ENCODE data around the gene UBE2L6.

UBE2L6 gene

DNA sequence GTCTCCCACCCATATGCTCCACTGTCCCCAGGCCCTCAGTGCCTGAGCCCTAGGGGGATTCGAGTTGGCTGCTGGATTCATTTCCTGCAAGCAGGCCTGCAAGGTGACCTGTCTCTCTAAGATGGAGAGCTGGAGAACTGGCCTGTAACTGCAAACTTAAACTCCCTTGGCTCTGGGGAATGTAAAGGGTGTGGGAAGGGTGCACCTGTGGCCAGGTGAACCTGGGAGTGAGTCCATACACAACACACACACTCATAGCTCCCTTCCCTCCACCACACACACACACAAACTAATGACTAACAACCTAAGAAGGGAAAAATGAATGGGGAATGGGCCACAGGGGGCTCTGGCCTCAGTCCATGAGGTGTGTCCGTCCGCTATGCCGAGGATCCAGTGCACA, 15.5 kb downstream of the UBE2L6 start:
- TF ChIP-seq GATA3 (IDR thresholded peaks at IDR 0.05; ENCODE audit: low read depth, low read length) (no peak), GATA2 (IDR thresholded peaks at IDR 0.05; ENCODE audit: low read depth, low read length) (no peak)

DNA sequence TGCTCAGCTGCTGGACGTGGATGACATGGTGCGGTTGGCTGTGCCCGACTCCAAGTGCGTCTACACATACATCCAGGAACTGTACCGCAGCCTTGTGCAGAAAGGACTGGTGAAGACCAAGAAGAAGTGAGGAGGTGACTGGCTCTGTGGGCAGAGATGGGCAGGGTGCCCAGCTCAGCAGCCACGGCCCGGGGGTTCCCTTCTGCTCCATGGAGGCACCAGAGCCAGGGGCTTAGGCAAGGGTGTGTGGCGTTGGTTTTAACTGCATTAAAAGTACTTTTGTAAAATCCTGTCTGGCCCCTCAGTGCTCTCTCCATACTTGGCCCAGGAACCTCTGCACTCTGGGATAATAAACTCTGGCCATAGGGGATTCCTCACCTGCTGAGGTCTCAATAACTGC, 17.5 kb downstream of the UBE2L6 start:
- no peak for TF ChIP-seq GATA3 (IDR thresholded peaks at IDR 0.05; ENCODE audit: low read depth, low read length)
- no peak for TF ChIP-seq GATA2 (IDR thresholded peaks at IDR 0.05; ENCODE audit: low read depth, low read length)

DNA sequence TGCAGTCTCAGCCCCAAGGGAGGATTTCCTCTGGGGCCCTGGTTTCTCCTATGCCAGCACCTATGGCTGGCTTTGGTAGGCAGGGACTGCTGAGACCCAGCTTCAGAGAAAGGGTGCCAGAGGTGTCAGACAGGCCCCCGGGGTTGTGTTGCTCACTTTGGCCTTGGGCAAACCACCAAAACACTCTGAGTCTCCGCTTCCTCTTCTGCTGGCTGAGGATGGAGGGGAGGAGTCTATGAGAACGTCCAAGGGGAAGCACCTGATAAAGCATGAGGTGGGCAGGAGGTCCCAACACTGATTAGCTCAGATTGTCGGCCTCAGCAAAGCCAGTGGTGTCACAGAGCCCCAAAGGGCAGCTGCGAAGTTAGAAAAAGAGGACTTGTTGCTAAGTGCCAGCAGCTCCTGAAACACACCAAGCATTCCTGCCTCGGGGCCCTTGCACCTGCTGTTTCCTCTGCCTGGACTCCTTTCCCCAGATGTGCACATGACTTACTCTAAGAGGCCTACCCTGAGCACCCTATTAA, 19.6 kb downstream of the UBE2L6 start:
- TF ChIP-seq GATA2 (IDR thresholded peaks at IDR 0.05; ENCODE audit: low read depth, low read length) = no peak
- TF ChIP-seq GATA3 (IDR thresholded peaks at IDR 0.05; ENCODE audit: low read depth, low read length) = no peak

DNA sequence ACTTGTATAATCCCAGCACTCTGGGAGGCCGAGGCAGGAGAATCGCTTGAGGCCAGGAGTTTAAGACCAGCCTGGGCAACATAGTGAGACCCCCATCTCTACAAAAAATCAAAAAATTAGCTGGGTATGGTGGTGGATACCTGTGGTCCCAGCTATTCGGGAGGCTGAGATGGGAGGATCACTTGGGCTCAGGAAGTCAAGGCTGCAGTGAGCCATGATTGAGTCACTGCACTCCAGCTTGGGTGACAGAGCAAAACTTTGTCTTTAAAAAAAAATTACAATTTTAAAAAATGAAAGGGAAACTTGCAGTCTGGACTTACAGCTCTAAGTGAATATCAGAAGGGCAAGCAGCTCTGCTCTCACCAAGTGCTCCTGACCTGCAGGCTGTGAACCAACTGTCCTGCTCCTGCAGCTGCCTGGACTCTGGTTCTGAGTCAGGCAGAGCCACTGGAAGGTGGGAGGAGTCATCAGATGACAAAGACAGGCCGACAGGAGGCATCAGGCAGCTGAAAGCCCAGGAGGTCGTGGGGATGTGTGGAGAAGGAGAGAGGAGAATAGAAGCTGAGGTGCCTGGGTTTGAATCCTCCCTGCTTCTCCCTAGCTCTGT, 20.5 kb downstream of the UBE2L6 start:
- TF ChIP-seq GATA3 (IDR thresholded peaks at IDR 0.05; ENCODE audit: low read depth, low read length) = no peak
- no peak for TF ChIP-seq GATA2 (IDR thresholded peaks at IDR 0.05; ENCODE audit: low read depth, low read length)

DNA sequence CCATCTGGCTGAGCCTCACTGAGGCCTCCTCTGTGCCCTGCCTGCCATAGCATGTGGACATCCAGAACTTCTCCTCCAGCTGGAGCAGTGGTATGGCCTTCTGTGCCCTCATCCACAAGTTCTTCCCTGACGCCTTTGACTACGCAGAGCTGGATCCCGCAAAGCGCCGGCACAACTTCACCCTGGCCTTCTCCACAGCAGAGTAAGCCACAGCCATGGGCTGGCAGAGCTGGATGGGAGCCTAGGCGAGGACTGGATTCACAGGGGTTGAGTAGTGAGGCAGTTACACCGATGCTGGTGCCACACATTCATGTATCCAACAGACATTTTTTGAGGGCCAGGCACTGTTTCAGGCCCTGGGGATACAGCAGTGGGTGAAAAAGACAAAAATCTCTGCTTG, 21.0 kb downstream of the UBE2L6 start:
- TF ChIP-seq GATA3 (IDR thresholded peaks at IDR 0.05; ENCODE audit: low read depth, low read length) = no peak
- no peak for TF ChIP-seq GATA2 (IDR thresholded peaks at IDR 0.05; ENCODE audit: low read depth, low read length)

DNA sequence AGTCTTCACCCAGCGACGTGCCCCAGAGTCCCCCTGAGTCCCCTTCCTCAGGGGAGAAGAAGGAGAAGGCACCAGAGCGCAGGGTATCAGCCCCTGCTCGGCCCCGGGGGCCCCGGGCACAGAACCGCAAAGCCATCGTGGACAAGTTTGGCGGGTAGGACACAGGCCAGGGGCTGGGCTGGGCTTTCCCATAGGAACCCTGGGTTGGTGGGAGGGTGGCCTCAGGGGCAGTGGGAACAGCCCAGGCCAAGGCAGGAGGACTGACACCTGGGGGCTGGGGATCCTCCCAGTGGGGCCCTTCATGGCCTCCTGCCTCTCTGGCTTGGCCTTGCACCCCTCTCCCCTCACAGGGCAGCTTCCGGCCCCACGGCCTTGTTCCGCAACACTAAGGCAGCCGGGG, 21.6 kb downstream of the UBE2L6 start:
- TF ChIP-seq GATA3 (IDR thresholded peaks at IDR 0.05; ENCODE audit: low read depth, low read length) (no peak), GATA2 (IDR thresholded peaks at IDR 0.05; ENCODE audit: low read depth, low read length) (no peak)

DNA sequence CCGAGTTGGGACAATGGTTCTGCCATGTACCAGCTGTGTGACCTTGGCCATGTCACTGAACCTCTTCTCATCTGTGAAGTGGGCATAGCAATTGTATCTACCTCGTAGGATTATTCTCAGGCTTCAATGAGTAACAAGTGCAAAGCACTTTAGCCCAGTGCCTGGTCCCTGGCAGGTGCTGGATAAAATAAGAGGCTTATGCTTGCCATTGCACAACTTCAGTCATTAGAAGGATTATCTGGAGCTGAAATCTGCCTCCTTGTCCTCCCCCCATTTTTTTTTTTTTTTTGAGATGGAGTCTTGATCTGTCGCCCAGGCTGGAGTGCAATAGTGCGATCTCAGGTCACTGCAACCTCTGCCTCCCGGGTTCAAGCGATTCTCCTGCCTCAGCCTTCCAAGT, 22.9 kb downstream of the UBE2L6 start:
- TF ChIP-seq GATA3 (IDR thresholded peaks at IDR 0.05; ENCODE audit: low read depth, low read length) = no peak

DNA sequence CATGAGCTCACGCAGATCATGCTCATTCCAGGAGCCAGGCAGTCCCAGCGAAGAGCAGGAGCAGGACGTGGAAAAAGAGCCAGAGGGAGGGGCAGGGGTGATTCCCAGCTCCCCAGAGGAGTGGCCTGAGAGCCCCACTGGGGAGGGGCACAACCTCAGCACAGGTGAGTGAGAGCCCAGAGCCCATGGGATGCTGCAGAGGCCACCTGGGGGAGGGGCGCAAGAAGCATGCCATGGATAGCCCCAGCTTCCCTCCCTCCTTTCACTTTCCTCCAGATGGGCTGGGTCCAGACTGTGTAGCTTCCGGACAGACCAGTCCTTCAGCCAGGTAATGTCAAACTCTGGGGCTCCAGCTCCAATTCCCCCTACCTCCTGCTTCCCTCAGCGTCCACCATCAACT, 23.9 kb downstream of the UBE2L6 start:
- no peak for TF ChIP-seq GATA2 (IDR thresholded peaks at IDR 0.05; ENCODE audit: low read depth, low read length)

DNA sequence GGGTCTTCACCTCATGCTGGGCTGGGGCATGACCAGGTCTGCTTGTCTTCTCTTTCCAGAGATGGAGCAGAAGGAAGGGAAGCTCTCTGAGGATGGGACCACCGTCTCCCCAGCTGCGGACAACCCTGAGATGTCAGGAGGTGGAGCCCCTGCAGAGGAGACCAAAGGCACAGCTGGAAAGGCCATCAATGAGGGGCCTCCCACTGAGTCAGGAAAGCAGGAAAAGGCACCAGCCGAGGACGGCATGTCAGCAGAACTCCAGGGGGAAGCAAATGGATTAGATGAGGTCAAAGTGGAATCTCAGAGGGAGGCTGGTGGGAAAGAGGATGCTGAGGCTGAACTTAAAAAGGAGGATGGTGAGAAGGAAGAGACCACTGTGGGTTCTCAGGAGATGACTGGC, 24.9 kb downstream of the UBE2L6 start:
- no peak for TF ChIP-seq GATA2 (IDR thresholded peaks at IDR 0.05; ENCODE audit: low read depth, low read length)
- TF ChIP-seq GATA3 (IDR thresholded peaks at IDR 0.05; ENCODE audit: low read depth, low read length) = no peak

DNA sequence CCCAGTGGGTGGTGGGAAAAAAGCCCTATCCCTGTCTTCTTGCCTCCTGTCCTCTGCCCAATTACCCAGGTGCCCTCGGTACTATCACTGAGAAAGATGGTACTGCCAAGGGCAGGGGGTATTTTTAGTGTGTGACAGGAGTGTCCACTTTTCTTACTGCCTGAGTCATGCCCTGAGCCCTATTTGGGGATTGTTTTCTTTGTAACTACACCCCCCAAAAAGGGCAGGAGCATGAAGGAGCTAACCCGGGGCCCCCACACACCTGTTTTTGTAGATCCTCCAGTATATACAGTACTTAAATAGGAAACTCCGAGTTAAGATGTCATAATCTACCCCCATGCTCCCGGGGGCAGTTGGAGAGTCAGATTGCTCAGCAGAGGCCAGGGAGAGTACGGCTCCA, 26.3 kb downstream of the UBE2L6 start:
- TF ChIP-seq GATA2 (IDR thresholded peaks at IDR 0.05; ENCODE audit: low read depth, low read length) (no peak), GATA3 (IDR thresholded peaks at IDR 0.05; ENCODE audit: low read depth, low read length) (no peak)

DNA sequence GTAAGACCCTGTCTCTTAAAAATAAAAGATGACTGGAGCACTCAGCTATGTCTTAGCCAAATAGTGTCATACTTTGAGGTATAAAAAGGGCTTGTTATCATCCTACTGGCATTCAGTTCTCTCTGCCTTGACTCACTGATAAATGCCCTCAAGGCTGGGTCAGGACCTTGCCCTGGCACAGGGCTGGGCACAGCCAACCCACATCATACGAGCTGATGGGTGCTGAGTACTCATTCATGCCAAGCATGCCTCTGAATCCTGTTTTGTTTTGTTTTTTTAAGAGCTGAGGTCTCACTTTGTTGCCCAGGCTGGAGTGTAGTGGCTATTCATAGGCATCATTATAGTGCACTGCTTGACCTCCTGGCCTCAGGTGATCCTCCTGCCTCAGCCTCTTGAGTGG, 28.1 kb downstream of the UBE2L6 start:
- TF ChIP-seq GATA2 (IDR thresholded peaks at IDR 0.05; ENCODE audit: low read depth, low read length) = no peak
- TF ChIP-seq GATA3 (IDR thresholded peaks at IDR 0.05; ENCODE audit: low read depth, low read length) = no peak

DNA sequence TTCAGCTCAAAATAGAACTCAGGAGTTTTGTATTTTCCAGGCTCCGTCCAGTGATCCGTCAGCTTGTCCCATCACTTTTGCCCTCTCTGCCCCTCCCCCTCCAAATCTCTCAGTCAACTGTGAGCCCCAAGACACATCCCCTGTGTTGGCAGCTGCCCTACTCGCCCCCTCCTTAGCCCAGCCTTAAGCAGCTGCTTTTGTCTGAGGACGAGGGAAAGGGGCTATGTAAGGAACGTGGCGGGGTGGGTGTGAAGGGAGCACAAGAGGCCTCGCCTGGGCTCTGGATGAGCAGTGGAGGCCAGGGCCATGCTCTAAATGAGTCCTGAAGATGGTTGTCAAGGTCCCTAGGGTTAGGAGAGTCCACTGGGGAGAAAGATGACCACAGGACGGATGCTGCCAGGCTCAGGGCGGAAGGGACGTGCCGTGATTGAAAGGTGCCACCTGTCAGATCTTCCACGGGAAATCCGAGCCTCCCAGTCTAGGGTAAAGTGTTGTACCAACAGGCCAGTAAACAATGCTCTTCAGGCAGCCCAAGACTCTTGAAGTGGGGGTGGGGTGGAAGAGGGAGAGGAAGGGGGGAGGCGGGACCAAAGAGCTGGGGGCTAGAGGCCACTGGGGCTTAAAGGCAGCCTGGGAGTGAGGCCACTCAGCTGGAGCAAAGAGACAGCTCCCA, 30.4 kb downstream of the UBE2L6 start, which contains the start of gene SMTNL1:
TSS of gene SMTNL1 (plus strand) at position 649 of the 673 bp plus-strand sequence. CDS start 5,048 bp downstream, outside the sequence.
- TF ChIP-seq GATA2 (IDR thresholded peaks at IDR 0.05; ENCODE audit: low read depth, low read length) (no peak), GATA3 (IDR thresholded peaks at IDR 0.05; ENCODE audit: low read depth, low read length) (no peak)

DNA sequence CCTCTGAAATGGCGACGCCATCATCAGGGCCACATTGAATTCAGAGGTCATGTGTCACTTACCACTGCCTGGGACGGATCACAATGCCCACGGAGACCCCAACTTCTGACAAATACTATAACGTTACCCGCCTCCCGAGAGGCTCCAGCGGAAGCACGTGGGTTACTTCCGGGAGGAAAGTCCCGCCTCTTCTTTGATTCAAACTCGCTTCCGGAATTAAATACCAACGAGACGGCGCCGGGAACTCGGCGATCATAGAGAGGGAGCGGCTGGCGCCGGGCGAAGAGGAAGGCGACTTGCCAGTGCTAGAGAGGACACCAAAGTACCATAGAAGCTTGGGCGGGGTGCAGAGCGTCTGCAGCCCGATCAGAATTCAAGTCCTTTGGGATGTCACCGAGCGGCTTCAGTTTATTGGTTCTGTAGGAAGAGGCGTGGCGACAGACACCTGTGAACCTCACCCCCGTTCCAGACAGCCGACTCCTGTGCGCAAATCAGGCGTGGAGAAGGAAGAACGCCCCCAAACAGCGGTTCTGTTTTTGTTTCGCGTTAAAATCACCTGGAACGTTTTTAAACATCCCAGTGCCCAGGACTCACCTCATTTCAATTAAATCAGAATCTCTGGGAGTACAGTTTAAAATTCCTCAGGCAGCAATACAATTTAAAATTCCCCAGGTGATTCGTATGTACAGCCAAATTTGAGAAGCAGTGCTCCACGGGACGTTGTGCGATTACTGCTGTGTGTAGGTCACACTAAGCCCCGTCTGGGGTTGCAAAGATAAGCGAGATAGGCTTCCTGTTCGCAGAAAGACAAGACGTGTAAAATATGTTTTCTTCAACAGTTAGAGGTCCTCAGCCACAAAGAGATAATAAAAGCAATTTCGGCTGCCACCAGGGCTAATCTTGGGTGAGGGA, 36.6 kb downstream of the UBE2L6 start, which contains the start of gene TIMM10:
TSS of gene TIMM10 (minus strand) at position 159 of the 912 bp plus-strand sequence. CDS start 565 bp downstream, outside the sequence.
- no peak for TF ChIP-seq GATA3 (IDR thresholded peaks at IDR 0.05; ENCODE audit: low read depth, low read length)
- TF ChIP-seq GATA2 (IDR thresholded peaks at IDR 0.05; ENCODE audit: low read depth, low read length) = peak; percentile 18; the same call in 1 of the 2 replicates

DNA sequence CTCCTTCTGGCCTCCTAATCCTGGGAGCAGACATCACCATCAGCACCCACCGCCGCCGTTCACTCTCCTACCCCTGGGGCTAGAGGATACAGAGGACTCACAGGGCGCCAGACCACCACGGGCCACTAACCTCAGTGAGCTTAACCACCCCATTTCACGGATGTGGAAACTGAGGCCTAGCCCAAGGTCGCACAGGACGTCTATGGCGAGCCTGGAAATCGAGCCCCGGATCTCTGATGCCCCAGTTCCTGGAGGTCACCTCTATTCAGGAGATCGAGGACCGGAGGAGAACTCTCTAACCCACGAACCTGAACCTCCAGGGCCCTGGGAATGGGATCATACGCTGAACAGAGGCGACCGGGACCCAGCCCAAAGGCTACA, 37.3 kb downstream of the UBE2L6 start:
- no peak for TF ChIP-seq GATA2 (IDR thresholded peaks at IDR 0.05; ENCODE audit: low read depth, low read length)
